ENCODE data around the gene SUPT20H.

DNA sequence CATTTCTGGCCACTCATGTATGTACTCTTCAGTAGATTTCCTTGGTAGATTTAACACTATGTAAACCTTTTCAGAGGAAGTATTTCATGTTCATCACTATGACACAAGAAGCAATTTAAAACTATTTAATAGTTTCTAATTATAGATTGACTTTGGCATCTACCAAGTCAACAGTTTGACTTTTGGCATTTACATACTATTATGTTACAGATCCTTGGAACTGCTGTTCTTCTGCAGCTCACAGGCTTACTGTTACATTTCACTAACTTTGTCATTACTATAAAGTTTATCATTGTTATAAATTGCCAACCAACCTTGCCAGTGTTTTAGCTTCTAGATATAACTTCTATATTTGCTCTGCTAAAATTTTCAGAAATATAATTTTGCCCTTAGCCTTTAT, 18.7 kb downstream of the SUPT20H start:
- TF ChIP-seq CTCF (IDR thresholded peaks at IDR 0.05) (no peak), POLR2AphosphoS5 (IDR thresholded peaks at IDR 0.05) (no peak)

Data from prostate gland (tissue), 2 donors.